ENCODE measurements around the gene ACTL6A. TPM values are rescaled to one million over a fixed set of nuclear protein-coding genes. Genes with fewer than 3 reads are reported as not detected.

ACTL6A gene
- total RNA-seq, 1 experiment from 2014 or later, result 61.9 TPM

- H2AFZ ChIP-seq (ENCODE audit: low read depth, low read length, poor library complexity, severe bottlenecking), result no peak overlapping the region
- BruUV-seq (replicated peaks), result no TSS peak
- intact Hi-C loops (cut with micrococcal nuclease), result no loop called here
- no peak overlapping the region for H3K4me2 ChIP-seq (ENCODE audit: low read length)
- H3K9ac ChIP-seq (ENCODE audit: low read length), result no peak overlapping the region
- ChIA-PET RAD21 (ENCODE audit: low non-redundant PET in 1 of 2, low total read pairs in 2 of 2, uncharacterized antibody in 2 of 2, unreplicated experiment in 2 of 2) (no interaction called here), CTCF (no interaction called here), POLR2A (no interaction called here)
- H3K27me3 ChIP-seq (ENCODE audit: insufficient read depth, low read length), result no peaks in the 10 kb centered on the region
- H3K9me3 ChIP-seq (ENCODE audit: control insufficient read depth in 1 of 2, insufficient read depth in 1 of 2, low read depth in 1 of 2, low read length in 2 of 2), result no peaks in the 10 kb centered on the region
- no peaks in the 10 kb centered on the region for H3K4me1 ChIP-seq (ENCODE audit: control insufficient read depth in 1 of 2, insufficient read depth in 2 of 2, low read length in 2 of 2)
- H3K27ac ChIP-seq (ENCODE audit: low read depth, low read length), result no peak overlapping the region
- H3K4me3 ChIP-seq (replicated peaks in 1 of 2; ENCODE audit: low read depth in 1 of 2, low read length in 2 of 2), result no peak overlapping the region
- no peaks in the 10 kb centered on the region for H3K9me2 ChIP-seq (ENCODE audit: insufficient read depth)
- H3K36me3 ChIP-seq (ENCODE audit: control insufficient read depth in 1 of 2, insufficient read depth in 2 of 2, low read length in 2 of 2), result no peaks in the 10 kb centered on the region
- no peaks in the 10 kb centered on the region for H3K79me2 ChIP-seq (ENCODE audit: insufficient read depth, low read length)
- TF ChIP-seq RAD21 (IDR thresholded peaks at IDR 0.05; ENCODE audit: low read depth) (no peak), CTCF (IDR thresholded peaks at IDR 0.05 in 2 of 3, conservative IDR thresholded peaks at IDR 0.05 in 1 of 3; ENCODE audit: borderline replicate concordance in 1 of 3, insufficient read depth in 1 of 3, low read depth in 2 of 3, low read length in 2 of 3) (no peak), ZNF274 (IDR thresholded peaks at IDR 0.05; ENCODE audit: low read depth, low read length) (no peak), SIN3A (IDR thresholded peaks at IDR 0.05; ENCODE audit: low read depth) (no peak), EZH2 (IDR thresholded peaks at IDR 0.05) (no peak), ATF3 (IDR thresholded peaks at IDR 0.05) (no peak), JUND (IDR thresholded peaks at IDR 0.05) (no peak), MAX (IDR thresholded peaks at IDR 0.05) (no peak), EGR1 (IDR thresholded peaks at IDR 0.05; ENCODE audit: low read depth) (no peak), ZBTB33 (IDR thresholded peaks at IDR 0.05; ENCODE audit: extremely low read depth, insufficient replicate concordance, low read length) (no peak), SRF (IDR thresholded peaks at IDR 0.05; ENCODE audit: low read depth) (no peak), YY1 (IDR thresholded peaks at IDR 0.05; ENCODE audit: extremely low read depth, insufficient replicate concordance, low read depth, low read length) (no peak), CEBPB (IDR thresholded peaks at IDR 0.05; ENCODE audit: low read depth) (no peak), SP1 (IDR thresholded peaks at IDR 0.05; ENCODE audit: low read depth) (no peak), EZH2phosphoT487 (IDR thresholded peaks at IDR 0.05; ENCODE audit: borderline replicate concordance) (no peak), ZFX (IDR thresholded peaks at IDR 0.05) (no peak)
- no peak for ATAC-seq
- H4K20me1 ChIP-seq (ENCODE audit: insufficient read depth), result no peaks in the 10 kb centered on the region
- DNase-seq (ENCODE audit: low read depth, low spot score), result no peak
These were observed 68.2 kb downstream of the ACTL6A start for GRCh38 chr3:179630753-179631451.

All from HCT116 (cell line).